ENCODE results near the gene TNRC6B. TPM values are rescaled to one million over a fixed set of nuclear protein-coding genes. Genes with fewer than 3 reads are reported as not detected.

Gene TNRC6B, protein sequence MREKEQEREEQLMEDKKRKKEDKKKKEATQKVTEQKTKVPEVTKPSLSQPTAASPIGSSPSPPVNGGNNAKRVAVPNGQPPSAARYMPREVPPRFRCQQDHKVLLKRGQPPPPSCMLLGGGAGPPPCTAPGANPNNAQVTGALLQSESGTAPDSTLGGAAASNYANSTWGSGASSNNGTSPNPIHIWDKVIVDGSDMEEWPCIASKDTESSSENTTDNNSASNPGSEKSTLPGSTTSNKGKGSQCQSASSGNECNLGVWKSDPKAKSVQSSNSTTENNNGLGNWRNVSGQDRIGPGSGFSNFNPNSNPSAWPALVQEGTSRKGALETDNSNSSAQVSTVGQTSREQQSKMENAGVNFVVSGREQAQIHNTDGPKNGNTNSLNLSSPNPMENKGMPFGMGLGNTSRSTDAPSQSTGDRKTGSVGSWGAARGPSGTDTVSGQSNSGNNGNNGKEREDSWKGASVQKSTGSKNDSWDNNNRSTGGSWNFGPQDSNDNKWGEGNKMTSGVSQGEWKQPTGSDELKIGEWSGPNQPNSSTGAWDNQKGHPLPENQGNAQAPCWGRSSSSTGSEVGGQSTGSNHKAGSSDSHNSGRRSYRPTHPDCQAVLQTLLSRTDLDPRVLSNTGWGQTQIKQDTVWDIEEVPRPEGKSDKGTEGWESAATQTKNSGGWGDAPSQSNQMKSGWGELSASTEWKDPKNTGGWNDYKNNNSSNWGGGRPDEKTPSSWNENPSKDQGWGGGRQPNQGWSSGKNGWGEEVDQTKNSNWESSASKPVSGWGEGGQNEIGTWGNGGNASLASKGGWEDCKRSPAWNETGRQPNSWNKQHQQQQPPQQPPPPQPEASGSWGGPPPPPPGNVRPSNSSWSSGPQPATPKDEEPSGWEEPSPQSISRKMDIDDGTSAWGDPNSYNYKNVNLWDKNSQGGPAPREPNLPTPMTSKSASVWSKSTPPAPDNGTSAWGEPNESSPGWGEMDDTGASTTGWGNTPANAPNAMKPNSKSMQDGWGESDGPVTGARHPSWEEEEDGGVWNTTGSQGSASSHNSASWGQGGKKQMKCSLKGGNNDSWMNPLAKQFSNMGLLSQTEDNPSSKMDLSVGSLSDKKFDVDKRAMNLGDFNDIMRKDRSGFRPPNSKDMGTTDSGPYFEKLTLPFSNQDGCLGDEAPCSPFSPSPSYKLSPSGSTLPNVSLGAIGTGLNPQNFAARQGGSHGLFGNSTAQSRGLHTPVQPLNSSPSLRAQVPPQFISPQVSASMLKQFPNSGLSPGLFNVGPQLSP (N-terminal part only)
- total RNA-seq, result 63.2 TPM
- 2.7 TPM for polyA plus RNA-seq (ENCODE audit: insufficient read depth, low read depth, low replicate concordance)
- long read RNA-seq, donor 1, result 0 reads
- long read RNA-seq, donor 2, result 0 reads
- long read RNA-seq, donor 3, result 0 reads
- long read RNA-seq, donor 4, result 0 reads
- long read RNA-seq, donor 5, result 0 reads
- long read RNA-seq, donor 6, result 0 reads
- long read RNA-seq, donor 7, full-length matches to known transcripts, result 1 of 40 reads
- long read RNA-seq, donor 7, partial matches to known transcripts, result 20 of 40 reads
- long read RNA-seq, donor 7, other reads (novel, unspliced or antisense), result 19 of 40 reads
- long read RNA-seq, donor 8, full-length matches to known transcripts, result 1 of 18 reads
- long read RNA-seq, donor 8, partial matches to known transcripts, result 17 of 18 reads
- long read RNA-seq, donor 8, other reads (novel, unspliced or antisense), result 0 of 18 reads
- long read RNA-seq, donor 9, result 0 reads
- long read RNA-seq, donor 10, result 0 reads

- no peaks in the 10 kb centered on the region for H3K27me3 ChIP-seq (ENCODE audit: control insufficient read depth, insufficient read depth, low read length)
- TF ChIP-seq CTCF (IDR thresholded peaks at IDR 0.05; ENCODE audit: borderline replicate concordance, extremely low read depth, insufficient read depth), result no peak
- H3K36me3 ChIP-seq (ENCODE audit: control insufficient read depth in 2 of 3, insufficient read depth in 3 of 3, low read length in 3 of 3), result no peaks in the 10 kb centered on the region
- H3K9ac ChIP-seq (ENCODE audit: low read length in 3 of 3), result peak within 1 kb of the TSS; percentile 42 to 91 (median 85)
- H3K27ac ChIP-seq (ENCODE audit: low read depth in 2 of 2, low read length in 2 of 2), result peak within 1 kb of the TSS; percentile 61 to 85
- intact Hi-C loops (cut with DNase I), result no loop called here
- H3K9me3 ChIP-seq (ENCODE audit: control insufficient read depth in 2 of 3, insufficient read depth in 1 of 3, low read length in 3 of 3), result no peaks in the 10 kb centered on the region
- H3K4me3 ChIP-seq (ENCODE audit: low read length in 3 of 3), result peak within 1 kb of the TSS; percentile 85 to 90 (median 89)
- H3K4me1 ChIP-seq (ENCODE audit: control insufficient read depth in 2 of 3, insufficient read depth in 2 of 3, low read depth in 1 of 3, low read length in 3 of 3), result peaks cover 7 to 28% (median 19%) of the 10 kb centered on the region in 3 donors
- peak; percentile 97 for FAIRE-seq
- peak in 4 of 5 donors; percentile 86 to 99 (median 94) for DNase-seq
Measured at GRCh38 chr22:40177738-40178416, at the start of gene TNRC6B. Gene TNRC6B (plus strand): TSS chr22:40177925. CDS start chr22:40178136, 211 bp downstream.

DNA sequence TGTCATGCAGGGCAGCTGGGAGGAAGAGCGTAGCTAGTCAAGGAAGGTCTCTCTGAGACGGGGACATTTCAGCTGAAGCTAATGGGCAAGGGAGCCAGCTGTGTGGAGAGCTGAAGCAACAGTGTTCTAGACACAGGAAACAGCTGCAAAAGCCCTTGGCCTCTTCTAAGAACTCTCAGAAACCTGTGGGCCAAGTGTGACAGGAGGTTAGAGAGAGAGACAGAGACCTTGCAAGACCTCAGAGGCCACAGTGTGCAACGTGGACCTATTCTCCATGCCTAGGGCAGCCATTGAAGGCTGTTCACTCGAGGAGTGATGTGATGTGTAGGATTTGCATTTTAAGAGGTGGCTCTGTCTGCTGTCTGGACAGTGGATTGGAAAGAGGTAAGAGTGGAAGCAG, 48.7 kb upstream of the TNRC6B start:
- no peak for FAIRE-seq

More for the DNA sequence above, 48.7 kb upstream of the TNRC6B start:
- no peak for DNase-seq
- Histone ChIP-seq H3K27me3 (ENCODE audit: control insufficient read depth, insufficient read depth, low read length) (no peaks in the 10 kb centered on the region), H3K9me3 (ENCODE audit: control insufficient read depth in 2 of 3, insufficient read depth in 1 of 3, low read length in 3 of 3) (no peaks in the 10 kb centered on the region), H3K36me3 (ENCODE audit: control insufficient read depth in 2 of 3, insufficient read depth in 3 of 3, low read length in 3 of 3) (peaks cover 0 to 10% (median 9%) of the 10 kb centered on the region in 3 donors), H3K27ac (ENCODE audit: low read depth in 2 of 2, low read length in 2 of 2) (no peak overlapping the region), H3K9ac (ENCODE audit: low read length in 3 of 3) (no peak overlapping the region), H3K4me3 (ENCODE audit: low read length in 3 of 3) (no peak overlapping the region), H3K4me1 (ENCODE audit: control insufficient read depth in 2 of 3, insufficient read depth in 2 of 3, low read depth in 1 of 3, low read length in 3 of 3) (no peaks in the 10 kb centered on the region)
- TF ChIP-seq CTCF (IDR thresholded peaks at IDR 0.05; ENCODE audit: borderline replicate concordance, extremely low read depth, insufficient read depth), result no peak
- intact Hi-C loops (cut with DNase I), result no loop called here
